NOMO-1 (cell line): Measurements from ENCODE around the gene MNAT1.
"Not testable (repeated sequence)": the region's sequence is repeated elsewhere in the genome, so short reads cannot be mapped to it uniquely, and the experiment has no call there.

ENCODE experiments used
- DNase-seq, 2 experiments: peaks; one replicate each; lab custom pipeline; 2025; ENCODE audit not compliant: unreplicated experiment in 2 of 2; lab: John Stamatoyannopoulos, UW

MNAT1 gene

DNA sequence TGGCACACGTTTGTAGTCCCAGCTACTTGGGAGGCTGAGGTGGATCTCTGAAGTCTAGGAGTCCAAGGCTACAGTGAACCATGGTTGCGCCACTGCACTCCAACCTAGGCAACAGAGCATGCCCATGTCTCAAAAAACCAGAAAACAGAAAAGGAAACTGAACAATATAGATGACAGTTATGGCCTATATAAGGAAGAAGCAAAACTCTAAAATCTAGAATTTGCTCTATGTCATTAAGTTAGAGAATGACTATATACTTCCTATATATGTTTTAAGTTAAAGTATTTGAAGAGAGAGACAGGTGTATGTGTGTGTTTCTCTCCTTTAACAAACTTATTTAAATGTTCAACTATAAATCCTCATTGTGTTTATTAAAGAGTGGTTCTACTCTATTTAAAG lies 65.8 kb downstream of the MNAT1 start:
- DNase-seq, result no peak

DNA sequence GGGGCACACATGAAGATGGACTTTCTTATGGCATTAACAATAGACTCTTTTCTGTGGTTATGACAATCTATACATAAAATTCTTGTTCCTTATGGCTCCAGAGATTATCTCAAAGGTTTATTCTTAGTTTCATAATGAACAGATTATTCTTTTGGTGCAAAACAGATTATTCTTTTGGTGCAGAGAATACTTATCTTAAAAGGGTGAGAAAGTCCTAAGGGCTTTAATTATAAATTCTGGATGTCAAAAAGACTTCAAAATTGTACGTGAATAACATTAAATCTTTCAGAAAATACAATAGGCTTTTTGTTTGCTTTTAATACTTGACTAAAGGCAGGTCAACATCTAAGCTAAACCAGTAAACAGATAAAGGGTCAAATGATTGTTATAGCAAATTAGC lies 69.3 kb downstream of the MNAT1 start:
- no peak for DNase-seq

DNA sequence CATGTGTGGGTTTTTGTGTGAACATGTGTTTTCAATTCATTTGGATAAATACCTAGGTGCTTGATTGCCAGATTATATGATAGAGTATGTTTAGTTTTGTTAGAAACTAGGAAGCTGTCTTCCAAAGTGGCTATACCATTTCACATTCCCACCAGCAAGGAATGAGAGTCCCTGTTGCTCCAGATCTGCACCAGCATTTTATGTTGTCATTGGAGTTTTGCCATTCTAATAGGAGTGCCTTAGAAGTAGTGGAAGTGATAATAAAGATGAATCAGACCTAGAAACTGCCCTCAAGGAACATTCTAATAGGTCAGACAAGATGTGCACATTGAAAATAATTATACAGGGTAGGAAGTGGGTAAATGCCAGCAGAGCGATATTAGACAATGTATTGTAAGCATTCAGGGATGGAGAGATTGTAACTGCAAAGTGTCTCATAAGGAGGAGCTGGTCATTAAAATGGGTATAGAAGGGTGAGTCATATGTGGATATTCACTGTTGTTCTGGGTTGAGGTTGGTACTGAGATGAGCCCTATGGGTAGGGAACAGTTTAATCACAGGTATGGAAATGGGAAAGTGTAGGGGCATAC lies 71.4 kb downstream of the MNAT1 start:
- no peak for DNase-seq

DNA sequence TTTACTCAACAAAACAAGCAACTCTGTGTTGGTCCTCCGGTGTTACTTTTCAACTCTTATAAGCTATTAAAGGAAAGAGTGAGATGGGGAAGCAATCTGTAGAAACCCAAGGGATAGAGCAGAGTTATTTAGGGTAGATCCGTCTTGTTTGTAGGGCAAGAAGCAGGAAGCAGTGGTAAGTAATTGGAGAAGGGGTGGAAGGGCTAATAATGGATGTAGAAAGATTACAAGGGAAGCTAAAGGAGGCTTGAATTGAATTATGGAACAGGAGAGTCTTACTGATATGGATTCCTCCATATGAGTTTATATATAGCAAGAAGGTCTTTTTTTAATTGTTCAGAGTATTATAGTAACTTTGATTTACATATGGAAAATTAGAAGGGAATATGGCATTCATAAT lies 72.7 kb downstream of the MNAT1 start:
- no peak for DNase-seq

DNA sequence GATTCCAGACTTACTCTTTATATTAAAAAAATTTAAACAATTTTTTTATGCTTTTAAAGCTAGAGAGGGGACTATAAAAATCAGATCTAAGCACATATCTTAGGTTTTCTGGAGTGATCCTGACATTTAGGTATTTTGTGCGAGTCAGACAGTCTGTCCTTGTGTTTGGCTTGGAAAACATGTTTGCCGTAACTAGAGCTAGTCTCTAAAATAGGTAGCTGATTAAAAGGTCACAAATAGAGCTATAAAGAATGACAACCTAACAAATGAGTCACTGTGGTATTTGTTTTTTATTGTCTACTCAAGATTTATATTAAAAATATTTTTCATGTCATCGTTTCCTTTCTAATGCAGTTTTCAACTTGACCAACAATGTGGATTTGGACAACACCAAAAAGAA lies 73.4 kb downstream of the MNAT1 start:
- no peak for DNase-seq

DNA sequence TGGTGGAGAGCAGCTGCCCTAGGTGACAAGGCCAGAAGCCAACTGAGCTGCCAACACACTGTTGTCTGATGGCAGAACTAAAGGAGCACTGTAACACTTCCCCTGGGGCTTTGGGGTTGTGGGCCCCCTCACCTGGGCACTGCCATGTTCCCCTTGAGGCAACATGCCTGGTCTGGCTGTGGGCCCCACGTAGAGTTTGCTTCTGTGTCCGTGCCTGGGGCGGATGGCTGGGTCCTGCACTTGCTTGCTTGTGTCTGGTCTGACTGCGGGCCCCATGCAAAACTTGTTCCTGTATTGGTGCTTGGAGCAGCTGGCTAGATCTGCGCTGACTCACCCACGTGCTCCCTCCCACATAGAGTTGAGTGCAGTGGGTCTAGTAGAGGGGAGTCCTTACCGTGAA lies 78.4 kb downstream of the MNAT1 start:
- DNase-seq, result no peak

DNA sequence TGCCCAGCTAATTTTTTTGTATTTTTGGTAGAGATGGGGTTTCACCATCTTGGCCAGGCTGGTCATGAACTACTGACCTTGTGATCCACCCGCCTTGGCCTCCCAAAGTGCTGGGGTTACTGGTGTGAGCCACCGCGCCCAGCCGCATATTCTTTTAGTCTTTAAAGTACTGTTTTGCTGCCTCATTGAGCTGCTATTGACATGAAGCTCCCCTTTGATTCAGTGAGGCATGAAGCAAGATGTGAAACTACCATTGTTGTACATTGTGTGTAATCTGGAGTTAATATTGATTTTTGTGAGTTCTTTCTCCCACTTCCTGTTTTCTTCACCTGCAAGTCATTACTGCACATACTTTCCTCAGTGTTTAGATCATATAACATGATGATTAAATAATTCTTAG lies 80.8 kb downstream of the MNAT1 start:
- DNase-seq, result peak; percentile 1 to 73

DNA sequence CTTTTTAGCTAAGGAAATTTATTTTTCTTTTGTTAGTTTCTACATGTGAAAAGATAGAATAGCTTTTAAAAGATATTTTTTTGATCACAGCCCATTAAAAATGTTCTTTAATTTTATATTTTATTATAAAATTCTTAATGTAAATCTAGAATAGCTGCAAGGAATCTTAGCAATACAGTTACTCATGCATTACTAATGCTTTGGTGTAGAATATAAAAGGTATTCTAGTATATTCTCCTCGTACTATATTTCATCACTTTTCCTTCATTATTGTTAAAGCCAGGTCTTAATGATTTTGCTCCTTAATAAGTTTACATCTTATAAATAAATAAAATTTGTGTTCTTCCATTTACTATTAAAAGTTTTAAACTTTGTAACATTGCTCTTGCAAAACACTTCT lies 82.6 kb downstream of the MNAT1 start:
- DNase-seq, result no peak

DNA sequence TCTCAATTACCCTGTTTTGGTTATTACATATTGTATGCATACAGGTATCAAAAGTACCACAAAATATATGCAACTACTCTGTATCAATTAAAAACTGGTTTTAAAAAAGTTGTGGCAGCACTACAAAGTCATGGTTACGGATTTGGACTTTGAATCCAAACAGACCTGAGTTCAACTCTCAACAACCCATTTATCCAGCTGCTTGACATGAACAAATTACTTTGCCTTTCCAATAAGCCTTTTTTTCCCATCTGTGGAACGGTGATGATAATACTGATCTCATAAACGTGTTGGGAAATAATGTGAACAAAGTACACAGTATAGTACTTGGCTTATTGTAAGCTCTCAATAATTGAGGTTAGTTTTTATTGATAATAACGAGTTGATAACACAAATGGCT lies 85.0 kb downstream of the MNAT1 start:
- no peak for DNase-seq

DNA sequence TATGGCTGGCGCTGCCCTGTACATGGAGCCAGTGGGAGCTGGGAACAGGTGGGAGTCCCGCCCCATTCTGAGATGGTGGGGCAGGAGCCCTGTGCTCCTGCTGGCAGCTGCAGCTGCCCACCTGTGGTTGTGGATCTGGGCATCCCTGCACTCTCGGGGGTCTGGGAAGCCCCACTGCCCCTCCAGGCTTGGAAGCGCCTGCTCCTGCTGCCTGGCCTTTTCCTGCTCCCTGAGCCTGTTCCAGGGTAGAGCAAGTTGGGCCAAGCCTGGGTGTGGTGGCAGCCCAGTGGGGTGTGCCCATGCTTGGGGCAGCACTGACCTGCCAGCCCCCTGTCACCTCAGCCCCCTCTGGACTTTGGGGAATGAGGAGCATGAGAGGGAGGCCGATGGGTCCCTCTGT lies 104.0 kb downstream of the MNAT1 start:
- DNase-seq, result no peak

DNA sequence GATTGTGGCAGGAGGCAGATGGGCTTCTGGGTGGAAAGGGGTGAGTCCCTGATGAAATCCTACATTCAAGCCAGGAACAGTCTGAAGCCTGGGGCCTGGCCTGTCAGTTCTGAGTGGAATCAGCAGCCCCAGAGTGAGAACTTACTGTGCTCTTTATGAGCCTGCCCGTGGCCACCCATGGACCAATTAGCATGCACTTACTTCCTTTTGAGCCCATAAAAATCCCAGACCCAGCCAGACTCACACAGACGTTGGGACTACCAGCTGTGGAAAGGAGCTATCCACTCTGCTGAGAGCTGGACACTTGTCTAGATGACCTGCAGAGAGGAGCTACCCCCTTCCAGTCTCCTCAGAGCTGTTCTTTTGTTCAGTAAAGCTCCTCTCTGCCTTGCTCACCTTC lies 104.5 kb downstream of the MNAT1 start:
- no peak for DNase-seq

DNA sequence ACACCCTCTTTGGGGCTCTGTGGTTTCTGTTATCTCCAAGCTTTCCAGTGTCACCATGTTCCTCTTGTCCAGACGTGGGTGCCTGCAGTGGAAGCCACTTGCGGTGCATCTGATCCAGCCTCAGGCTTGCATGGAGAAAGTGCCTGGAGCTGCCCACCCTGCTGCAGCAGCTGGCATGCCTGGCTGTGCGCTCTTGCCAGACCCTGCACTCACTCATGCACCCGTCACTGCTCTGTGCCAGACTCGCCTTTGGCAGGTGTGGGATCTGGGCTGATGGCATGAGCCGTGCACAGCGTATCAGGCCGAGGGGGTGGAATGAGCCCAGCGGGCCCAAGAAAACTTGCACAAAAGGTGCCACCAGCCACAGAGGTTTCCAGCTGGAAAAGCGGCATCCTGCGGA lies 105.1 kb downstream of the MNAT1 start:
- DNase-seq, result no peak

DNA sequence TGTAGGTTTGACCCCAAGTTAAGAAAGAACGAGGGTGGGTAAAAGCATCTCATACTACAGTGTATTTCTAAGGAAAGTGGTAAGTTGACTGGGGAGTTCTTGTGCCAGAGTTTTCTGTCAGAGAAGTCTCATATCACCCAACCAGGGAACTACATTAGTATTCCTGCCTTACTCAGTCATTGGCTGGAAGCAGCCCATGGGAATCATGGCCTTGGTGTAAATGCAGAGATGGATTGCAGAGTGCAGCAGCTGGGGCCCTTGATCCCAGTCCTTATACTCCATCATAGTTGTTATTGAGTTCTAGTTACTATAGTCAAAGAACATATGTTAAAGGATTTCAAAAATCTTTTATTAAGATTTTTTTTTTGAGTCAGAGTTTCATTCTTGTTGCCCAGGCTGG lies 105.8 kb downstream of the MNAT1 start:
- no peak for DNase-seq

DNA sequence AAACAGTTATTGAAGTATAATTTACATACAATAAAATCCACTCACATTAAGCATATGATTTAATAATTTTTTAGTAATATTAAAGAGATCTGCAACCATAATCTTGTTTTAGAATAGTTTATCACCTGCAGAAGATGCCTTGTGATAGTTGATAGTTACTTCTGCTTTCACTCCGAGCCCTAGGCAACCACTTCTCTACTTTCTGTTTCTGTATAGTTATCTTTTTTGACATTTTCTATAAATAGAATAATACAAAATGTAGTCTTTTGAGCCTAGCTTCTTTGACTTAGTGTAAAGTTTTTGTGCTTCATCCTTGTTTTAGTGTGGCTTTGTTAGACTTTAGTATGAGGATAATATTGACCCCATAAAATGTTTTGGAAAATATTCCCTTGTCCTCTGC lies 111.0 kb downstream of the MNAT1 start:
- peak; percentile 73 to 91 for DNase-seq

DNA sequence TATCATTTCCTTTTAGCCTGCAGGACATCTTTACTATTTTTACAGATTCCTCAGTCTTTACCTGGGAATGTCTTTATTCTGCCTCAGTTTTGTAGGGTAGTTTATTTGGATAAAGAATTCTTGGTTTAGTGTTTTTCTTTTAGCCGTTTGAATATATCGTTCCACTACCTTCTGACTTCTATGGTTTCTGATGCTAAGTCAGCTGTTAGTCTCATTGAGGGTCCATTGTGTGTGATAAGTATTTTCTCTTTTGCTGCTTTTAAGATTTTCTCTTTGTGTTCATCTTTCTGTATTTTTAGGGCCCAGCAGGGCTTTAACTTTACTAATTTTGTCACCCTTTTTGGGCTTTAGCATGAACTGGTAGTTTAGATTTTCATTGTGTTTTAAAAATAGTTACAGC lies 113.5 kb downstream of the MNAT1 start:
- DNase-seq, result no peak

DNA sequence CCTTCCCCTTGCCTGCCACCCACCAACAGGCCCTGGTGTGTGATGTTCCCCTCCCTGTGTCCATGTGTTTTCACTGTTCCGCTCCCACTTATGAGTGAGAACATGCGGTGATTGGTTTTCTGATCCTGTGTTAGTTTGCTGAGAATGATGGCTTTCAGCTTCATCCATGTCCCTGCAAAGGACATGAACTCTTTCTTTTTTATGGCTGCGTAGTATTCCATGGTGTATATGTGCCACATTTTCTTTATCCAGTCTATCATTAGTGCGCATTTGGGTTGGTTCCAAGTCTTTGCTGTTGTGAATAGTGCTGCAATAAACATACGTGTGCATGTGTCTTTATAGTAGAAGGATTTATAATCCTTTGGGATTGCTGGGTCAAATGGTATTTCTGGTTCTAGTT lies 117.1 kb downstream of the MNAT1 start:
- not testable (repeated sequence) for DNase-seq

DNA sequence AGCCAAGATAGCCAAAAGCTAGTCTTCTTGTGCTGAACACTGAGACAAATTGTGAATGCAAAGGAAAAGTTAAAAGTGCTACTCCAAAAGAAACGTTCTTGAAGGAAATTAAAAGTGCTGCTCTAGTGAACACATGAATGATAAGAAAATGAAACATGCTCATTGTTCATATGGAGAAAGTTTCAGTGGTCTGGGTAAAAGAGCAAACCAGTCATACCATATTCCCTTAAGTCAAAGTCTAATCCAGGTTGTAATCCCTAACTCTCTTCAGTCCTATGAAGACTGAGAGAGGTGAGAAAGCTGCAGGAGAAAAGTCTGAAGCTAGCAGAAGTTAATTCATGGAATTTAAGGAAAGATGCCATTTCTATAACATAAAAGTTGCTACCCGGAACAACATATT lies 121.5 kb downstream of the MNAT1 start:
- DNase-seq, result no peak

DNA sequence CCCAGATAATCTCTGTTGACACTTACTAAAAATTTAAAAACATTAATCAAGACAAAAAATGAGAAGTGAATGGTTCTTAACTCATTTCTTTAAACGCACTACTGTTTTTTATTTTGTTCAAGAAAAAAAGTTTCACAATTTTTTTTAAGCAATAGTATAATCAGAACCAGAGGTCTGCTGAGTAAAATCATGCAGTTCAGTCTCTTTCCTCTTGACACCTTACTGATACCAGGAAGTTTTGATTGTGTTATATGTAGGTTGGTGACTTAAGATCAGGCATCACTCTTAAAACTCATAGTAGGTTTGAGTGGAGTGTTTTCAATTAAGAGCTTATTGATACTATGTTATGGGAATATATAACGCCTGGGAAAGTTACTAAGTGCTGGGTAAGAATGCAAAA lies 125.0 kb downstream of the MNAT1 start:
- no peak for DNase-seq

DNA sequence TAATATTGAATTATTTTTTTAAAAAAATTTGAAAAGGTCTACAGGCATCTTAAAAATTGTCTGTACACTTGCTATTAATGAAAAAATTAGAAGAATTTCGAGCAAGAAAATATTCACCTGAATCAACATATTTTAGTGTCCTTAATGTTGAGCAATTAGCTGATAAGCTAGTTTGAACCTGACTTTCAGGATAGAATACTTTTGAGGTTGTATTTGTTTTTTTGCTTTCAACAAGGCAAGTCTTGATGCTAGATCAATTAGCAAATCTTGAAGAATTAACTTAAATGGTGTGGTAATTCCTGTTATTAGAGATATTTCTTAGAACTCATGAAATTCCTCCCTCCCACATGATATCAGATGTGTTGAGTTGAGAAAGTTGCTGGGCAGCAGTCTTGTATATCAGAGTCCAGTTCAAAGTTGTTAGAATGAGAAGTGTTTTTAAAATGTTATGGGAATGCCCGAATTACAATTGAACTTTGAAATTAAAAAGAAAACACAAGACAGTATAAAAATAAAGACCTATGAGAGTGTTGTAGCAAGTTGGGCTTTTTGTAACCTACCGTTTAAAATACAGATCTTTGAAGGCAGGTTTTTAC lies 127.1 kb downstream of the MNAT1 start:
- DNase-seq, result no peak

DNA sequence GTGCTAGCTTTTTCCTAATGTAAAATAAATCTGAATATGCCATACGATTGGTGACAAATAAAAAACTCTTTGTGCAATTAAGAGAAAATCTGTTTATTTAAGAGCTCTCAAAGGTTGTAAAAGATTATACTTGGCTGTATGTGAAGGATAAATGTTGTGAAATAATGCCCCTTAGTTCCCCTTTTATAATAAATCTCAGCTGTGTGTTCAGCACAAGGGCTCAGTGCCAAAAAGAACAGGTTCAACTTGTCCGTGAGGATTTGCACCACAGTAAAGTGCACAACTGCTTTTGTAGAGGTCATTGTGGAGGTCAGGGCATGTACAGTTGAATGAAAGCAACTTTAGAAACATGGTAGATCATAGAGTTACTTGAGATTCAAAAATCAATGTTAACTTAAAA lies 127.7 kb downstream of the MNAT1 start:
- peak; percentile 3 to 63 for DNase-seq

DNA sequence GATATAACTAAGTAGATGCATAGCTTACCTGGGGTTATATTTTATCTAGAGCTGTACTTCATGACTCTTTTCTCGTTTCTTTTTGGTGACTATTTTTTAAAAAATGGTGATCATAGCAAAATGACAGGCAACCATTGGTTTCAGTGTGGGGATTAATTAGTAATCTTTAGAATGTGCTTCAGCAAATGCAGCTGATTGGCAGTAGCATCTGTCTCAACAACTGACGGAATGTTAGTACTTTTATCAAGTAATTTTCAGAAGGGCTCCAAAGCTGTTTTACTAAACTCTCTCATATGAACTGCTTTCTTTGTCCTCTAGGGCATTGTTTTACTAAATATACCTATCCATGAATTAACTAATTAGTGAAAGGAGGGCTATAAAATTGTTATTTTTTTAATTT lies 128.7 kb downstream of the MNAT1 start:
- no peak for DNase-seq

DNA sequence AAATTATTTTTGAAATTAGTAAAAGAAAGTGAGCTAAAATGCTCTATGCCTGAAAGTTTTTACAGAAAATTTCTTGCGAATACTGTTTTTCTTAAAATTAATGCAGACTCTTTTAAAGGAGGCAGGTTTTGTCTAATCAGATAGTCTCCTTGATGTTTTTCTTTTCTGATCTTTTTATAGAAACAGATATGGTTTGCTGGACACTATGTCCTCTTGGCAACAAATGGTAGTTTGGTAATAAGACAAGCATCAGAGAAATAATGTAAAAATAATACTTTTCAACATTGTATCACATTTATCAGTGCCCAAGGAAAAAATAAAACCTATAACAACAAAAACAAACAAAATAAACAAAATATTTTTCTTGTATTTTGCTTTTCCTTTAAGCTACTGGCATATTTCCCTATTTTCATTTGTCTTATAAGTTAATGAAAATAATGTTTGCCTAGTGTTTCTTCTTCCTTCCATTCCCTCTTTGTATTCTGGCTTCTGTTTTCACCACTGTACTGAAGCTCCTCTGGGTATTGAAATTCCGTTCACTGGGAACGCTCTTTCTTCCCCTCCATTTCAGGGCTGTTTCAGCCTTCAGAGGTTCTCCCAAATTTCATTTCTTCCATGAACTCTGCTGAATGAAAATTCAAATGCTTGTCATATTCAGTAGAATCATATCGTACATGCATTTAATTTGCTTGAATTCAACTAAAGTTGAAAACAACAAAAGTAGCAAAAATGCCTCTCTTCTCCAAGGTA lies 131.0 kb downstream of the MNAT1 start:
- DNase-seq, result no peak
